Activated naive CD4-positive, alpha-beta T cell (primary cell): ENCODE data around the gene PRAMEF4.
"Not testable (repeated sequence)": the region's sequence is repeated elsewhere in the genome, so short reads cannot be mapped to it uniquely, and the experiment has no call there.

Experiments used
- DNase-seq, 4 experiments: peaks; one replicate each; lab custom pipeline; 2025; lab: John Stamatoyannopoulos, UW

PRAMEF4 gene

DNA sequence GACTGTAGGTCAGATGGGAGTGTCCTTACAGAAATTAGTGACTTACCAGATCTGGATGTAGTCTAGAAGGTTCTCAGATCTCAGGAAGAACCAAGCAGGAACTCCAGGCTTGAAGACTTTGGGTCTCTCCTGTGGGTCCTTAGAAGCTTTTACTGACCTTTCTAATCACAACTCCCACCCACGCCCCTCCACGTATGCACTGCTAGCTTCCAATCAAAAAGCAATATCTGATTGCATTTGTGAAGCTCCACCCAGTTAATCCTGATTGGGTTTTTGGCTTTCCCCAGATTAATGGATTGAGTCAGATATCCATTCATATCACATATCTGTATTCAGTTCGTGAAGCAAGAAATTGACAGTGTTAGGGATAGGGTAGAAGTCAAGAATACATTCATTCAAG is at the start of gene PRAMEF4:
TSS of gene PRAMEF4 (minus strand) at position 101 of the 400 bp plus-strand sequence. CDS start 2,807 bp downstream, outside the sequence.
- not testable (repeated sequence) for DNase-seq

DNA sequence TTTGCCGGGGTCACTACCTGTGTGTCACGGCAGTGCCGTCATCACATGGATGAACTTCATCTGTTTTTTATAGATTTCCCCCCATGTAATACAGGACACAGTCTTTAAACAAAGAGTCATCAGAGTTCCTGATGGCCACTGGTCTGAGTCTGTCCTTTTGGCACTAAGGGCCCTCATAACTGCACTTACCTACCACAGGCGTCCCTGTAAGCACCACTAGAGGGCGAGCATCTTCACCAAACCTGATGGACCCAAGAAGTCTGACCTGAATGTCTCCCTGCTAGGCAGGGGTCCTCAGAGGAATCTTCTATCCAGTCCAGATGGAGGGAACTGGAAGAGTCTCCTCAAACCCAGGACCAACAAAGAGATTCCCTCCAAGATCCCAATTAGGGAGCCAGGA is 38.4 kb upstream of the PRAMEF4 start:
- DNase-seq: not testable (repeated sequence)

DNA sequence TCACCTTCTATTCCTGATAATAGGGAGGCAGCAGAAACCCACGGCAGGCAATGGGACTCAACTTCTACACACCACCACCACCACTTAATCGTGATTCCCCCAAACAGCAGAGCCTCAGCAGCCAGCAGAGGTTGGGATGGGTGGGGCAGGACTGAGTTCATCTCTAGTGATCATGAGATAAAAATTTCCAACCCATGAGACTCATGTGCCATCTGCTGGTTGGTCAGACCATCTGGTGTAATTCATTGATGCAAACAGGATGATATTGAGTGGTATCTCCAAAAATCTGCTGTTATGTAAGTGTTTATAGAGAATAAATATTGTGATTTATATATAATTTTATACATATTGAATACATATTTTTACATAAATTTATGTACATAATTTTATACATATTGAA is 35.7 kb upstream of the PRAMEF4 start:
- not testable (repeated sequence) for DNase-seq

DNA sequence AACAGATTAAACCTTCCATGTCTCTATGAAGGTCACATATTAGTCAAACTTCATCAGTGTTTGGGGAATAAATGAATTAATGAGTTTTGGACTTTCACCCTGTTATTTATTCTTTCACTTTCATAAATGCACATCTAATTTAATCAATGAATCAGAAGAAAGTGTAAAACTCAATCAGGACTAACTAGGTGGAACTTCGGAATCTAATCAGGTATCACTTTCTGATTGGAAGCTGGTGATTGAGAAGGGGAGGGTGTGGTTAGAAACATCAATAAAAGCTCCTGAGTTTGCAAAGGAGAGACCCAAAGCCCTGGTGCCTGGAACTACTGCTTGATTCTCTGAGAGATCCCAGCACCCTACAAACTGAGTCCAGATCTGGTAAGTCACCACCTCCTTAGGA is 30.3 kb upstream of the PRAMEF4 start, which contains the start of gene PRAMEF7:
TSS of gene PRAMEF7 (plus strand) at position 301 of the 400 bp plus-strand sequence. CDS start 1,083 bp downstream, outside the sequence.
- DNase-seq: not testable (repeated sequence)

DNA sequence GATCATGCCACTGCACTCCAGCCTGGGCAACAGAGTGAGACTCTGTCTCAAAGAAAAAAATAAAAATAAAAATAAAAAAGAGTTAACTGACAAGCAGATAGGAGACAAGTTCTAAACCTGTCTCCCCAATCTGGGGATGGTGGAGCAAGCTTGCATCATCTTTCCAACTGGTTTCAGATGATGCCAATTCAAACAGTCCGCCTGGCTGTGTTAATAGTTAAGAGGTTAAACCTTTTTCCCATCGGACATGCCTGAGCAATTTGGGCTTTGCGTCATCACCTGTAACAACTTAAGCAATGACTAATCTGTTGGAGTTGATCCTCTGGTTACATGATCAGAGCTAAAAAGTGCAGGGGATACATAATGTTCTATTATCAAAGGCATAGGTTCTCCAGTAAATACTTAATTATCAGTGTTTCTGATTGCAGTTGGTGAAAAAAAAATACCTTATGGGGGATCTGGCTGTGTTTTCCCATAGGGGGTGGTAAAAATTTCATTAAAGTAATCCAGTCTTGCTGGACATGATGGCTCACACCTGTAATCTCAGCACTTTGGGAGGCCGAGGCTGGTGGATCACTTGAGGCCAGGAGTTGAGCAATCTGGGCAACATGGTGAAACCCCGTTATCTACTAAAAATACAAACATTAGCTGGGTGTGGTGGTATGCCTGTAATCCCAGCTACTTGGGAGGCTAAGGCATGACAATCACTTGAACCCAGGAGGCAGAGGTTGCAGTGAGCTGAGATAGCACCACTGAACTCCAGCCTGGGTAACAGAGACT is 18.0 kb upstream of the PRAMEF4 start:
- not testable (repeated sequence) for DNase-seq

DNA sequence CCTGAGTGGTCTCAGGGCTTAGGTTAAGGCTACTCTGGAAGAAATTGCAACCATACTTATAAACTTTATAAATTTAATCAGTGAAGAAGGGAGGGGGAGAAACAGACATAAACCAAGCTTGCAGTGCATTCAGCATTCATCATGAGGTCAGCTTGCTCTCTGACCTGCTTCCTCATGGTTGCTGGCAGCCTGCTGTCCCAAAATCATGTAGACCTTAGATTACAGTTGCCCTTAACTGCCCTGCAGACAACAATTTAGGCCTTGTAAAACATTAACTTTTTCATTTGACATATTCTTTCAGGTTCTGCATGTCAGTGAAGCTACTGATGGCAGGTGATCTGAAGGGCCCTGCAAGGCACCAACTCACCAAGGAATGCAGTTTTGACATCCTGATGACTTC is 13.2 kb upstream of the PRAMEF4 start:
- DNase-seq: not testable (repeated sequence)

DNA sequence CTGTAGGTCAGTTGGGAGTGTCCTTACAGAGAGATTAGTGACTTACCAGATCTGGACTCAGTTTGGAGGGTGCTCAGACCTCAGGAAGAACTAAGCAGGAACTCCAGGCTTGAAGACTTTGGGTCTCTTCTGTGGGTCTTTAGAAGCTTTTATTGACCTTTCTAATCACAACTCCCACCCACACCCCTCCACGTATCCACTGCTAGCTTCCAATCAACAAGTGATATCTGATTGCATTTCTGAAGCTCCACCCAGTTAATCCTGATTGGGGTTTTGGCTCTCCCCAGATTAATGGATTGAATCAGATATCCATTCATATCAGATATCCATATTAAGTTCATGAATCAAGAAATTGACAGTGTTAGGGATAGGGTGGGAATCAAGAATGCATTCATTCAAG is 12.2 kb upstream of the PRAMEF4 start, which contains the start of gene PRAMEF10:
TSS of gene PRAMEF10 (minus strand) at position 101 of the 400 bp plus-strand sequence. CDS start 2,423 bp downstream, outside the sequence.
- DNase-seq: not testable (repeated sequence)

DNA sequence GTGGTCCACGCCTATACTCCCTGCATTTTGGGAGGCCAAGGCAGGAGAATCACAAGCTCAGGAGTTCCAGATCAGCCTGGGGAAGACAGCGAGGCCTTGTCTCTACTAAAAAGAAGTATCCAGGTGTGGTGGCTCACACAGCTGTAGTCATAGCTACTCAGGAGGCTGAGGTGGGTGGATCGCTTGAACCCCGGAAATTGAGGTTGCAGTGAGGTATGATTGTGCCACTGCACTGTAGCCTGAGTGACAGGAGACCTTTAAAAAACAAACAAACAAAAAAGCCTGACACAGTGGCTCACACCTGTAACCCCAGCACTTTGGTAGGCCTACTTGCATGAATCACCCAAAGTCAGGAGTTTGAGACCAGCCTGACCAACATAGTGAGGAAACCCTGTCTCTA is 7.5 kb downstream of the PRAMEF4 start:
- DNase-seq: not testable (repeated sequence)

DNA sequence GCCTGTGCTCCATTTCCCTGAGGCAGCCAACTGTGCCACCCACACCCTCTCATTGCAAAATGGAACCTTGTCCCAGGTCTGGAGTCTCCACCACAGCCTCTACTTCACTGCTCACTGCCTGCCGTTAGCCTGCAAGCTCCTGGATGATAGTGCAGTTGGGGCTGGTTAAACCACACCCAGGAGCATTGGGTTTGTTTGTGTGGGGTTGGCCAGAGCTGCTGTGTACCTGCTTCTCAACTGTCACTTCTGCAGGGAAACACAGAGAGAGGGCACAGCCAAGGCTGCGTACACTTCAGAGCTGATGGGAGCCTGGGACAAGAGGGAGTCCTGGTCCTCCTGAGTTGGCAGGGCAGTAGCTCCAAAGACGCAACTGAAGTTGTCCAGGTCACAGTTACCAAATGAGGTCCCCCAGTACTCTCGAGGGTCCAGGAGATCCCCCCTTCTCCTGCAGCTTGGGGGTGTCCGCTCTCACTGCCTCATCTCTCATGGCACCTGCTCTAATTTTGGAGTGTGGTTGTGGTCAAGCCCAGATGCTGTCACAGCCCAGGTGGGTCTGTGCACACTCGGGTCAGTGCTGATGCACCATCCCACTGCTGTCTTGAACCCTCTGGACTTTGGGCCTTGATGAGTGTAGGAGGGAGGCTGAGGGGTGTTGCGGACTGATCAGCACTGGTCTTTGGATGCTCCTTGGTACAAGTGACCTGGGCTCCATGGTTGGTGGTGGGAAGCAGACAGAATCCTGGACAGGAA is 22.7 kb downstream of the PRAMEF4 start:
- DNase-seq: not testable (repeated sequence)

DNA sequence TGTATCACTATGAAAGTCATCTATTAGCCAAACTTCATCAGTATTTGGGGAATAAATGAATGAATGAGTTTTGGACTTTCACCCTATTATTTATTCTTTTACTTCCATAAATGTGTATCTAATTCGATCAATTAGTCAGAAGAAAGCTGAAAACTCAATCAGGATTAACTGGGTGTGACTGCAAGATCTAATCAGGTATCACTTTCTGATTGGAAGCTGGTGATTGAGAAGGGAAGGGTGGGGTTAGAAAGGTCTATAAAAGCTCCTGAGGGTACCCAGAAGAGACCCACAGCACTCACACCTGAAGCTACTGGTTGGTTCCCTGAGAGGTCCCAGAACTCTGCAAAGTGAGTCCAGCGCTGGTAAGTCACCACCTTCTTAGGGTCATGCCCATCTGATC is 29.2 kb downstream of the PRAMEF4 start, which contains the start of gene PRAMEF2:
TSS of gene PRAMEF2 (plus strand) at position 301 of the 400 bp plus-strand sequence. CDS start 1,924 bp downstream, outside the sequence.
- not testable (repeated sequence) for DNase-seq

DNA sequence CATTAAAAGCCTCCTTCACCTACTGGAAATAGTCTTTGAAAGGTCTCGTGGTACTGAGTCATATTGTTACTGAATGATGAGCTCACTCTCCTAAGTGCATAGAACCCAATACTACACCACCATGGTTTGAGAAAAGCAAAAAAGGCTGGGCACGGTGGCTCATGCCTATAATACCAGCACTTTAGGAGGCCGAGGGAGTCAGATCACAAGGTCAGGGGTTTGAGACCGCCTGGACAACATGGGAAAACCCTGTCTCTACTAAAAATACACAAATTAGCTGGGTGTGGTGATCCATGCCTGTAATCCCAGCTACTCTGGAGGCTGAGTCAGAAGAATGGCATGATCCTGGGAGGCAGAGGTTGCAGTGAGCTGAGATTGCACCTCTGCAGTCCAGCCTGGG is 34.2 kb downstream of the PRAMEF4 start:
- no peak for DNase-seq

DNA sequence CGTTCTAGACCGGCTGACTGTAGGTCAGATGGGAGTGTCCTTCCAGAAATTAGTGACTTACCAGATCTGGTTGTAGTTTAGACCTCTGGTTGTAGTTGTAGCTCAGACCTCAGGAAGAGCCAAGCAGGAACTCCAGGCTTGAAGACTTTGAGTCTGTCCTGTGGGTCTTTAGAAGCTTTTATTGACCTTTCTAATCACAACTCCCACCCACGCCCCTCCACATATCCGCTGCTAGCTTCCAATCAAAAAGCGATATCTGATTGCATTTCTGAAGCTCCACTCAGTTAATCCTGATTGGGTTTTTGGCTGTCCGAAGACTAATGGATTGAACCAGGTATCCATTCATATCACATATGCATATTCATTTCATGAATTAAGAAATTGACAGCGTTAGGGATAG is 37.4 kb downstream of the PRAMEF4 start, which contains the start of gene HNRNPCL1:
TSS of gene HNRNPCL1 (minus strand) at position 101 of the 400 bp plus-strand sequence. CDS start 431 bp downstream, outside the sequence.
- DNase-seq: not testable (repeated sequence)

DNA sequence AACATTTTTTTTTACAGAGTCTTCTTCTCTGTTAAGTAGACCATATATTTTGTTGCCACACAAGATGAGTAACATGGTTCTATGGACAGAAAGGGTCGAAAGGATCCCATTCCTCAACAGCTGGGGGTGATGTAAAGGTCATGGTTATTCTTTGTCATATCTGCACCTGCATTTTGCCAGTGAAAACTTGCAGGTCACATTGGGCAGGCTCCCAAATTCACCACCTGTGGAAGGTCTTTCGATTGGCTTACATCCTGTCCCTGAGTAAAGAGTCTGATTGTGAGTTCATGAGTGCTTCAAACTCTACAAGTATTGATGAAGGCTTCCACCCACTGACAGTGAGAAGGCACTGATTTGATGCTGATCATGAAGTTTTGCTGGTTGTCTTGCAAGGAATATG is 52.8 kb downstream of the PRAMEF4 start:
- DNase-seq: not testable (repeated sequence)

DNA sequence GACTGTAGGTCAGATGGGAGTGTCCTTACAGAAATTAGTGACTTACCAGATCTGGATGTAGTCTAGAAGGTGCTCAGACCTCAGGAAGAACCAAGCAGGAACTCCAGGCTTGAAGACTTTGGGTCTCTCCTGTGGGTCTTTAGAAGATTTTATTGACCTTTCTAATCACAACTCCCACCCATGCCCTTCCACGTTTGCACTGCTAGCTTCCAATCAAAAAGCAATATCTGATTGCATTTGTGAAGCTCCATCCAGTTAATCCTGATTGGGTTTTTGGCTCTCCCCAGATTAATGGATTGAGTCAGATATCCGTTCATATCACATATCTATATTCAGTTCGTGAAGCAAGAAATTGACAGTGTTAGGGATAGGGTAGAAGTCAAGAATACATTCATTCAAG is 54.7 kb downstream of the PRAMEF4 start, which contains the start of gene PRAMEF11:
TSS of gene PRAMEF11 (minus strand) at position 101 of the 400 bp plus-strand sequence. CDS start 2,621 bp downstream, outside the sequence.
- DNase-seq: not testable (repeated sequence)
